ENCODE data around the gene ARHGEF9.

ARHGEF9 gene

GRCh38 chrX:63735882-63736281, 49.1 kb downstream of the ARHGEF9 start:
- no peaks in the 10 kb centered on the region for H3K9me3 ChIP-seq (ENCODE audit: control insufficient read depth in 1 of 2, low read length in 2 of 2)
- no peak overlapping the region for H3K27ac ChIP-seq (ENCODE audit: low read depth, low read length)
- H3K9ac ChIP-seq (ENCODE audit: low read depth in 1 of 2, low read length in 2 of 2): no peak overlapping the region
- no peaks in the 10 kb centered on the region for H3K36me3 ChIP-seq (ENCODE audit: control insufficient read depth in 1 of 2, insufficient read depth in 2 of 2, low read length in 2 of 2)
- peaks cover 4 to 7% of the 10 kb centered on the region in 2 donors for H3K4me1 ChIP-seq (ENCODE audit: control insufficient read depth in 1 of 2, insufficient read depth in 2 of 2, low read length in 2 of 2)
- H3K4me3 ChIP-seq (ENCODE audit: low read depth in 1 of 2, low read length in 2 of 2): no peak overlapping the region
- no peaks in the 10 kb centered on the region for H3K27me3 ChIP-seq (ENCODE audit: control insufficient read depth in 1 of 2, insufficient read depth in 2 of 2, low read length in 2 of 2)

DNA sequence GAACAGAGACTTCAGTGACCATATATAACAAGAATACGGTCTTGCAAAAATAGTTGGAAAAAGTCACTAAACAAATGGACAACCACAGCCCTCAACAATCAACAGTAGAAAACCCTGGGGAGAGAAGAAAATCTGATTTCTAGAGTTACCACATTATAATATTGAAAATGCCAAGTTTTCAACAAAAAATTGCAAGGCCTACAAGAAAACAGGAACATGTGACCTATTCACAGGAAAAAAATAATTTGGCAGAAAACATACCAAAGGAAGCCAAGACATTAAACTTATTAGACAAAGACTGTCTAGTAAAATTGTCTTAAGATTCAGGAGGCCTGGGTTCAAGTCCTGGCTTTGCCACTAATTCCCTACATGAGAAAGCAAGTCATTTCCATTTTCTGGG, 64.7 kb downstream of the ARHGEF9 start:
- H3K27ac ChIP-seq (ENCODE audit: low read depth, low read length): no peak overlapping the region
- H3K4me3 ChIP-seq (ENCODE audit: low read depth in 1 of 2, low read length in 2 of 2): no peak overlapping the region
- no peak overlapping the region for H3K9ac ChIP-seq (ENCODE audit: low read depth in 1 of 2, low read length in 2 of 2)
- H3K4me1 ChIP-seq (ENCODE audit: control insufficient read depth in 1 of 2, insufficient read depth in 2 of 2, low read length in 2 of 2): no peaks in the 10 kb centered on the region
- peaks cover 6 to 16% of the 10 kb centered on the region in 2 donors for H3K36me3 ChIP-seq (ENCODE audit: control insufficient read depth in 1 of 2, insufficient read depth in 2 of 2, low read length in 2 of 2)
- H3K9me3 ChIP-seq (ENCODE audit: control insufficient read depth in 1 of 2, low read length in 2 of 2): no peaks in the 10 kb centered on the region
- H3K27me3 ChIP-seq (ENCODE audit: control insufficient read depth in 1 of 2, insufficient read depth in 2 of 2, low read length in 2 of 2): no peaks in the 10 kb centered on the region

- Histone ChIP-seq H3K27me3 (ENCODE audit: control insufficient read depth in 1 of 2, insufficient read depth in 2 of 2, low read length in 2 of 2) (no peaks in the 10 kb centered on the region), H3K36me3 (ENCODE audit: control insufficient read depth in 1 of 2, insufficient read depth in 2 of 2, low read length in 2 of 2) (peaks cover 6 to 16% of the 10 kb centered on the region in 2 donors), H3K4me1 (ENCODE audit: control insufficient read depth in 1 of 2, insufficient read depth in 2 of 2, low read length in 2 of 2) (no peaks in the 10 kb centered on the region), H3K27ac (ENCODE audit: low read depth, low read length) (no peak overlapping the region), H3K4me3 (ENCODE audit: low read depth in 1 of 2, low read length in 2 of 2) (no peak overlapping the region), H3K9me3 (ENCODE audit: control insufficient read depth in 1 of 2, low read length in 2 of 2) (no peaks in the 10 kb centered on the region), H3K9ac (ENCODE audit: low read depth in 1 of 2, low read length in 2 of 2) (no peak overlapping the region)
These were observed 65.4 kb downstream of the ARHGEF9 start for GRCh38 chrX:63719633-63720032.

GRCh38 chrX:63718010-63718694, 66.9 kb downstream of the ARHGEF9 start:
- Histone ChIP-seq H3K27me3 (ENCODE audit: control insufficient read depth in 1 of 2, insufficient read depth in 2 of 2, low read length in 2 of 2) (no peaks in the 10 kb centered on the region), H3K4me1 (ENCODE audit: control insufficient read depth in 1 of 2, insufficient read depth in 2 of 2, low read length in 2 of 2) (no peaks in the 10 kb centered on the region), H3K36me3 (ENCODE audit: control insufficient read depth in 1 of 2, insufficient read depth in 2 of 2, low read length in 2 of 2) (peaks cover 6 to 15% of the 10 kb centered on the region in 2 donors), H3K9ac (ENCODE audit: low read depth in 1 of 2, low read length in 2 of 2) (no peak overlapping the region), H3K27ac (ENCODE audit: low read depth, low read length) (no peak overlapping the region), H3K4me3 (ENCODE audit: low read depth in 1 of 2, low read length in 2 of 2) (no peak overlapping the region), H3K9me3 (ENCODE audit: control insufficient read depth in 1 of 2, low read length in 2 of 2) (no peaks in the 10 kb centered on the region)

- H3K36me3 ChIP-seq (ENCODE audit: control insufficient read depth in 1 of 2, insufficient read depth in 2 of 2, low read length in 2 of 2): no peaks in the 10 kb centered on the region
- H3K27me3 ChIP-seq (ENCODE audit: control insufficient read depth in 1 of 2, insufficient read depth in 2 of 2, low read length in 2 of 2): no peaks in the 10 kb centered on the region
- H3K9ac ChIP-seq (ENCODE audit: low read depth in 1 of 2, low read length in 2 of 2): no peak overlapping the region
- no peaks in the 10 kb centered on the region for H3K4me1 ChIP-seq (ENCODE audit: control insufficient read depth in 1 of 2, insufficient read depth in 2 of 2, low read length in 2 of 2)
- H3K4me3 ChIP-seq (ENCODE audit: low read depth in 1 of 2, low read length in 2 of 2): no peak overlapping the region
- no peak overlapping the region for H3K27ac ChIP-seq (ENCODE audit: low read depth, low read length)
- H3K9me3 ChIP-seq (ENCODE audit: control insufficient read depth in 1 of 2, low read length in 2 of 2): no peaks in the 10 kb centered on the region
These were observed 71.5 kb downstream of the ARHGEF9 start for GRCh38 chrX:63713526-63713925.

GRCh38 chrX:63708801-63709200, 76.2 kb downstream of the ARHGEF9 start:
- no peak overlapping the region for H3K9ac ChIP-seq (ENCODE audit: low read depth in 1 of 2, low read length in 2 of 2)
- no peaks in the 10 kb centered on the region for H3K4me1 ChIP-seq (ENCODE audit: control insufficient read depth in 1 of 2, insufficient read depth in 2 of 2, low read length in 2 of 2)
- no peak overlapping the region for H3K4me3 ChIP-seq (ENCODE audit: low read depth in 1 of 2, low read length in 2 of 2)
- no peaks in the 10 kb centered on the region for H3K9me3 ChIP-seq (ENCODE audit: control insufficient read depth in 1 of 2, low read length in 2 of 2)
- H3K36me3 ChIP-seq (ENCODE audit: control insufficient read depth in 1 of 2, insufficient read depth in 2 of 2, low read length in 2 of 2): peaks cover 3 to 23% of the 10 kb centered on the region in 2 donors
- no peaks in the 10 kb centered on the region for H3K27me3 ChIP-seq (ENCODE audit: control insufficient read depth in 1 of 2, insufficient read depth in 2 of 2, low read length in 2 of 2)
- no peak overlapping the region for H3K27ac ChIP-seq (ENCODE audit: low read depth, low read length)

- Histone ChIP-seq H3K36me3 (ENCODE audit: control insufficient read depth in 1 of 2, insufficient read depth in 2 of 2, low read length in 2 of 2) (peaks cover 7 to 42% of the 10 kb centered on the region in 2 donors), H3K27me3 (ENCODE audit: control insufficient read depth in 1 of 2, insufficient read depth in 2 of 2, low read length in 2 of 2) (no peaks in the 10 kb centered on the region), H3K4me1 (ENCODE audit: control insufficient read depth in 1 of 2, insufficient read depth in 2 of 2, low read length in 2 of 2) (no peaks in the 10 kb centered on the region), H3K9me3 (ENCODE audit: control insufficient read depth in 1 of 2, low read length in 2 of 2) (no peaks in the 10 kb centered on the region), H3K9ac (ENCODE audit: low read depth in 1 of 2, low read length in 2 of 2) (no peak overlapping the region), H3K4me3 (ENCODE audit: low read depth in 1 of 2, low read length in 2 of 2) (no peak overlapping the region), H3K27ac (ENCODE audit: low read depth, low read length) (no peak overlapping the region)
These were observed 82.5 kb downstream of the ARHGEF9 start for GRCh38 chrX:63702556-63702955.

DNA sequence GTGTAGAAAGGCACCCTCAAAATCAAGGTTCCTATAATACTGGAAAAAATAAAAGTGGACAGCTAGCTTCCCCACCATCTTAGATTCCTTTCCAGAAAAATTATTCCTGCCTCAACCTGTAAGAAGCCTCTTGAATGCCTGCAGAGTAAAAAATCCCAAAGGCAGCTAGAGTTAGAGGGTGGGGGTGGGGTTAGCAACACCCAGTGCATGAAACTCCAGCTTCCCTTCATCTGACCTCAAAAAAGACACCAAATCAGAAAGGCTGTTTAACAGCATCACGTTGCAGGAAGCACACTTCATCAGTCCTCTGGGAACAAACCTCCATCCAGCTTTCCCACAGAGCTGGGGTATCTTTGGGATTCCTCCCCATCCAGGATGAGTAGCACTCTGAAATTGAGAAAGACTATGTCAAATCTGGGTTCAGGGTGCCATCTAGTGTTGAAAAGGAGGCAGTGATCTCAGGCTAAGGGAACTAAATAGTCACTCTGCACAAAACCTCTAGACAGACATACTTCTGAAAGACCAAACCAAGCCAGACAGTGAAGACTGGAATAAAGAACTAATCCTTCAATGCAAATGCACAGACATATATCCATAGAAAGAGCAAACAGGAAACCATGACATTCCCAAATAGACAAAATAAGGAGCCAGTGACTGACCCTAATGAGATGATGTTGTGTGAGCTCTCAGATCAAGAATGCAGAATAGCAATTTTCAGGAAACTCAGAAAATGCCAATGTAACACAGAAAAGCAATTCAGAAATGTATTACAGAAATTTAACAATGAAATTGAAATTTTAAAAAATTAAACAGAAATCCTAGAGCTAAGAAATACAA, 97.9 kb downstream of the ARHGEF9 start:
- Histone ChIP-seq H3K9me3 (ENCODE audit: control insufficient read depth in 1 of 2, low read length in 2 of 2) (peaks cover 0 to 4% of the 10 kb centered on the region in 2 donors), H3K27me3 (ENCODE audit: control insufficient read depth in 1 of 2, insufficient read depth in 2 of 2, low read length in 2 of 2) (no peaks in the 10 kb centered on the region), H3K9ac (ENCODE audit: low read depth in 1 of 2, low read length in 2 of 2) (no peak overlapping the region), H3K4me1 (ENCODE audit: control insufficient read depth in 1 of 2, insufficient read depth in 2 of 2, low read length in 2 of 2) (no peaks in the 10 kb centered on the region), H3K27ac (ENCODE audit: low read depth, low read length) (no peak overlapping the region), H3K36me3 (ENCODE audit: control insufficient read depth in 1 of 2, insufficient read depth in 2 of 2, low read length in 2 of 2) (peaks cover 0 to 4% of the 10 kb centered on the region in 2 donors), H3K4me3 (ENCODE audit: low read depth in 1 of 2, low read length in 2 of 2) (no peak overlapping the region)

DNA sequence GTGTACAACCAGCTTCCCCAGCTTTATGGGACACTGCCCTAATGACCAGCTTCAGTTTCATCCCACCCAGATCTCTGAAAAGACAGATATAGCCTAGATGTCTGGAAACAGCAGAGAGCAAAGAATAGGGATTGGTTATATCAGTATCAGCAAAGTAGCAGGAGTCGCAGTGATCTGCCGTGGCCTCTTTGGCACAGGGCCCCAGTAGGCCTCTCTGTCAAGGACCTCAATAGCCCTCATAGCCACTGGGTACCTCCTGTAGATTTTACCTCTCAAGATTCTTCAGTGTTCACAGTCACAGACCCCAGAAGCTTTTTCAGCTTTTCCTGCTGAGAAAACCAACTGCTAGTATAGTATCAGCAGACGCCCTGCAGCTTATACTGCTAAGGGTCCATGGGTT, 104.6 kb downstream of the ARHGEF9 start:
- Histone ChIP-seq H3K4me1 (ENCODE audit: control insufficient read depth in 1 of 2, insufficient read depth in 2 of 2, low read length in 2 of 2) (no peaks in the 10 kb centered on the region), H3K9ac (ENCODE audit: low read depth in 1 of 2, low read length in 2 of 2) (no peak overlapping the region), H3K9me3 (ENCODE audit: control insufficient read depth in 1 of 2, low read length in 2 of 2) (peaks cover 0 to 4% of the 10 kb centered on the region in 2 donors), H3K36me3 (ENCODE audit: control insufficient read depth in 1 of 2, insufficient read depth in 2 of 2, low read length in 2 of 2) (peaks cover 17 to 25% of the 10 kb centered on the region in 2 donors), H3K4me3 (ENCODE audit: low read depth in 1 of 2, low read length in 2 of 2) (no peak overlapping the region), H3K27ac (ENCODE audit: low read depth, low read length) (no peak overlapping the region), H3K27me3 (ENCODE audit: control insufficient read depth in 1 of 2, insufficient read depth in 2 of 2, low read length in 2 of 2) (no peaks in the 10 kb centered on the region)

DNA sequence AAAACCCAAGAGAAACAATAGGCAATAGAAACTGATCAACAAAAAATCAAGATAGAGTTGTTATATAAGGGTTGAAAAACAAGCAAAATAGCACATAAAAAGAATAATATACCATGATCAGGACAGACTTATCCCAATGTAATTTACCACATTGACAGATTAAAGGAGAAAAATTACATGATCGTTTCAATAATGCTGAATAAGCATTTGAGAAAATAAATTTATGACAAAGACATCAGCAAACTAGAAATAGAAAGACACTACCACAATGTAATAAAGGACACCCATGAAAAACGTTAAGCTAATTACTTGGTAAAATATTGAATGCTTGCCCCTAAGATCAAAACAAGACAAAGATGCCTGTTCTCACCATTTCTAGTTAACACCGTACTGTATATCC, 105.6 kb downstream of the ARHGEF9 start:
- H3K9ac ChIP-seq (ENCODE audit: low read depth in 1 of 2, low read length in 2 of 2): no peak overlapping the region
- no peaks in the 10 kb centered on the region for H3K4me1 ChIP-seq (ENCODE audit: control insufficient read depth in 1 of 2, insufficient read depth in 2 of 2, low read length in 2 of 2)
- no peaks in the 10 kb centered on the region for H3K27me3 ChIP-seq (ENCODE audit: control insufficient read depth in 1 of 2, insufficient read depth in 2 of 2, low read length in 2 of 2)
- no peak overlapping the region for H3K4me3 ChIP-seq (ENCODE audit: low read depth in 1 of 2, low read length in 2 of 2)
- no peak overlapping the region for H3K27ac ChIP-seq (ENCODE audit: low read depth, low read length)
- H3K36me3 ChIP-seq (ENCODE audit: control insufficient read depth in 1 of 2, insufficient read depth in 2 of 2, low read length in 2 of 2): peaks cover 21 to 30% of the 10 kb centered on the region in 2 donors
- H3K9me3 ChIP-seq (ENCODE audit: control insufficient read depth in 1 of 2, low read length in 2 of 2): peaks cover 0 to 4% of the 10 kb centered on the region in 2 donors
